Measurements from ENCODE around the gene CRIM1. TPM values are rescaled to one million over a fixed set of nuclear protein-coding genes. Genes with fewer than 3 reads are reported as not detected.

CRIM1 gene
- total RNA-seq, 1 experiment from 2014 or later = 27.6 TPM

- no peak overlapping the region for H3K4me3 Mint-ChIP-seq
- H3K27ac Mint-ChIP-seq = no peak overlapping the region
- no peaks in the 10 kb centered on the region for H3K4me1 ChIP-seq (ENCODE audit: insufficient read depth, low read length)
- H4K8ac ChIP-seq (replicated peaks; ENCODE audit: insufficient read length, low read depth, low read length) = no peak overlapping the region
- H3K18ac ChIP-seq (ENCODE audit: insufficient read length, low read depth, low read length) = no peak overlapping the region
- DNase-seq = no peak
- no peak overlapping the region for H3K4me2 ChIP-seq (ENCODE audit: insufficient read depth, insufficient read length, low read length)
- no peak overlapping the region for H3K9ac ChIP-seq (ENCODE audit: extremely low read depth, insufficient read length, low read length)
- no peaks in the 10 kb centered on the region for H3K27me3 ChIP-seq (ENCODE audit: insufficient read depth, low read length)
- no peaks in the 10 kb centered on the region for H3K23me2 ChIP-seq (ENCODE audit: insufficient read length, low read depth, low read length, poor library complexity, severe bottlenecking)
- peaks cover 6 to 15% (median 9%) of the 10 kb centered on the region in 3 experiments; a peak in 6 of 7 replicates for H3K36me3 Mint-ChIP-seq (ENCODE audit: insufficient read depth in 1 of 3, low read depth in 3 of 3)
- no peaks in the 10 kb centered on the region for H3K9me3 Mint-ChIP-seq
- no peak overlapping the region for H3T11ph ChIP-seq (ENCODE audit: low read length)
- H3K4ac ChIP-seq (ENCODE audit: low read depth, low read length) = no peak overlapping the region
- H2BK120ac ChIP-seq (ENCODE audit: low read depth, low read length, poor library complexity, severe bottlenecking) = no peak overlapping the region
- no peaks in the 10 kb centered on the region for H3K27me3 Mint-ChIP-seq (ENCODE audit: low read depth)
- no peak overlapping the region for H2BK12ac ChIP-seq (ENCODE audit: insufficient read length, low read depth, low read length)
- no peak overlapping the region for H4K91ac ChIP-seq (ENCODE audit: insufficient read length, low read depth, low read length)
- H3K56ac ChIP-seq (ENCODE audit: insufficient read length, low read depth, low read length) = no peak overlapping the region
- no peak; the same call in 2 of the 3 replicates for TF ChIP-seq CTCF (conservative IDR thresholded peaks at IDR 0.05)
- H2BK5ac ChIP-seq (ENCODE audit: insufficient read length, low read length) = no peak overlapping the region
- no peak overlapping the region for H3K27ac ChIP-seq (ENCODE audit: insufficient read length, low read depth, low read length)
- WGBS (ENCODE audit: extremely low coverage, insufficient read length, low lambda C conversion rate) = no CpG with 5 or more reads among the region's 3 CpGs
- no peak overlapping the region for H2AFZ ChIP-seq (ENCODE audit: low read length)
- H4K5ac ChIP-seq (ENCODE audit: insufficient read length, low read depth, low read length) = no peak overlapping the region
- H3K23ac ChIP-seq (ENCODE audit: insufficient read length, low read depth, low read length) = no peak overlapping the region
- no peak overlapping the region for H2BK20ac ChIP-seq (ENCODE audit: low read depth, low read length, poor library complexity, severe bottlenecking)
- no peak overlapping the region for H2AK5ac ChIP-seq (ENCODE audit: insufficient read length, low read length)
- H3K79me1 ChIP-seq (ENCODE audit: insufficient read depth, low read depth, low read length, poor library complexity, severe bottlenecking) = no peaks in the 10 kb centered on the region
- peaks cover 10 to 11% of the 10 kb centered on the region in 2 experiments for H3K4me1 Mint-ChIP-seq
- H4K20me1 ChIP-seq (ENCODE audit: control insufficient read depth, insufficient read depth, insufficient read length) = no peaks in the 10 kb centered on the region
- no peaks in the 10 kb centered on the region for H3K9me3 ChIP-seq (ENCODE audit: control insufficient read depth, low read depth, low read length)
- no peak overlapping the region for H2BK15ac ChIP-seq (ENCODE audit: low read depth, low read length)
- no peak overlapping the region for H3K14ac ChIP-seq (ENCODE audit: insufficient read depth, low read length)
- no peaks in the 10 kb centered on the region for H3K79me2 ChIP-seq (ENCODE audit: insufficient read depth, low read length)
Measured at GRCh38 chr2:36530983-36531354, 175.4 kb downstream of the CRIM1 start.
